Measurements from ENCODE around the gene PHAF1. TPM values are rescaled to one million over a fixed set of nuclear protein-coding genes. Genes with fewer than 3 reads are reported as not detected.

Gene PHAF1
- total RNA-seq, 1 experiment from 2014 or later = 34.4 TPM

GRCh38 chr16:67088551-67088950, 21.2 kb upstream of the PHAF1 start:
- ChIA-PET POLR2A (no interaction called here), CTCF (no interaction called here)
- Histone ChIP-seq H3K9me3 (no peaks in the 10 kb centered on the region), H3K27me3 (replicated peaks; ENCODE audit: control insufficient read depth, insufficient read depth, low read length) (no peaks in the 10 kb centered on the region), H3K36me3 (ENCODE audit: control insufficient read depth, insufficient read depth, low read length) (peaks cover 2% of the 10 kb centered on the region; the same call in 1 of the 2 replicates), H3K4me1 (peaks cover 5% of the 10 kb centered on the region; the same call in 1 of the 2 replicates), H3K4me3 (ENCODE audit: low read depth, low read length) (no peak overlapping the region)
- BruUV-seq (replicated peaks) = no TSS peak
- peaks cover 30% of the 10 kb centered on the region for H3K36me3 Mint-ChIP-seq (ENCODE audit: insufficient read depth, unreplicated experiment)
- no peak overlapping the region for H3K27ac Mint-ChIP-seq (ENCODE audit: unreplicated experiment)
- no peak for DNase-seq
- H3K9me3 Mint-ChIP-seq (ENCODE audit: unreplicated experiment) = no peaks in the 10 kb centered on the region
- H3K27me3 Mint-ChIP-seq (ENCODE audit: insufficient read depth, unreplicated experiment) = no peaks in the 10 kb centered on the region
- TF ChIP-seq CTCF (IDR thresholded peaks at IDR 0.05; ENCODE audit: insufficient read depth in 1 of 2, low read depth in 1 of 2, low read length in 1 of 2, severe bottlenecking in 1 of 2, unreplicated experiment in 1 of 2) = no peak
- H3K4me3 Mint-ChIP-seq (ENCODE audit: unreplicated experiment) = no peak overlapping the region
- intact Hi-C loops (cut with micrococcal nuclease; ENCODE audit: unreplicated experiment) = no loop called here
- H3K4me1 Mint-ChIP-seq (ENCODE audit: low read depth, unreplicated experiment) = no peaks in the 10 kb centered on the region

GRCh38 chr16:67089101-67089500, 20.6 kb upstream of the PHAF1 start:
- DNase-seq = no peak
- Mint-ChIP-seq H3K27me3 (ENCODE audit: insufficient read depth, unreplicated experiment) (no peaks in the 10 kb centered on the region), H3K4me3 (ENCODE audit: unreplicated experiment) (no peak overlapping the region), H3K27ac (ENCODE audit: unreplicated experiment) (no peak overlapping the region), H3K4me1 (ENCODE audit: low read depth, unreplicated experiment) (no peaks in the 10 kb centered on the region), H3K9me3 (ENCODE audit: unreplicated experiment) (no peaks in the 10 kb centered on the region), H3K36me3 (ENCODE audit: insufficient read depth, unreplicated experiment) (peaks cover 31% of the 10 kb centered on the region)
- intact Hi-C loops (cut with micrococcal nuclease; ENCODE audit: unreplicated experiment) = no loop called here
- H3K4me1 ChIP-seq = peaks cover 5% of the 10 kb centered on the region; the same call in 1 of the 2 replicates
- no peaks in the 10 kb centered on the region for H3K9me3 ChIP-seq
- POLR2A ChIA-PET = no interaction called here
- H3K36me3 ChIP-seq (ENCODE audit: control insufficient read depth, insufficient read depth, low read length) = peaks cover 2% of the 10 kb centered on the region; the same call in 1 of the 2 replicates
- H3K27me3 ChIP-seq (replicated peaks; ENCODE audit: control insufficient read depth, insufficient read depth, low read length) = no peaks in the 10 kb centered on the region
- BruUV-seq (replicated peaks) = no TSS peak
- CTCF ChIA-PET = no interaction called here
- TF ChIP-seq CTCF (IDR thresholded peaks at IDR 0.05; ENCODE audit: insufficient read depth in 1 of 2, low read depth in 1 of 2, low read length in 1 of 2, severe bottlenecking in 1 of 2, unreplicated experiment in 1 of 2) = no peak
- H3K4me3 ChIP-seq (ENCODE audit: low read depth, low read length) = no peak overlapping the region

DNA sequence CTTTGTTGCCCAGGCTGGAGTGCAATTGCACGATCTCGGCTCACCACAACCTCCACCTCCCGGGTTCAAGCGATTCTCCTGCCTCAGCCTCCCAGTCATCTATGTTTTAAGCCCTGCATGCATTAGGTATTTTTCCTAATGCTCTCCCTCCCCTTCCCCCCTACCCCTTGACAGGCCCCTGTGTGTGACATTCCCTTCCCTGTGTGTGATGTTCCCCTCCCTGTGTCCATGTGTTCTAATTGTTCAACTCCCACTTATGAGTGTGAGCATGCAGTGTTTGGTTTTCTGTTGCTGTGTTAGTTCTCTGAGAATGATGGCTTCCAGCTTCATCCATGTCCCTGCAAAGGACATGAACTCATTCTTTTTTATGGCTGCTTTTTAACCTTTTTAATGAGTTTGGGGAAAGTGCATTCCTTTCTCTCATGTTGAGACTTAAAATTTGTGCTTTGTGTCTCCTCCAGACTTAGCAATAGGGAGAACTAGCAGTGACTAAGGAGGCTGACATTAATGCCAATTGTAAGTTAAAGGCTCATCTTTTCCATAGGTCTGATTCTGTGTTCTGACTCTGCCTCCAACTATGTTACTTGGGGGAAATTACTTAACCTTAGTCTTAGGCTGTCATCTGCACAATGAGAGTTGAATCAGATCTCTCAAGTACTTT, 17.7 kb upstream of the PHAF1 start:
- Histone ChIP-seq H3K4me1 (peaks cover 5% of the 10 kb centered on the region; the same call in 1 of the 2 replicates), H3K9me3 (no peaks in the 10 kb centered on the region), H3K36me3 (ENCODE audit: control insufficient read depth, insufficient read depth, low read length) (no peaks in the 10 kb centered on the region; the same call in 1 of the 2 replicates), H3K4me3 (ENCODE audit: low read depth, low read length) (no peak overlapping the region), H3K27me3 (replicated peaks; ENCODE audit: control insufficient read depth, insufficient read depth, low read length) (no peaks in the 10 kb centered on the region)
- Mint-ChIP-seq H3K27ac (ENCODE audit: unreplicated experiment) (no peak overlapping the region), H3K4me1 (ENCODE audit: low read depth, unreplicated experiment) (no peaks in the 10 kb centered on the region), H3K4me3 (ENCODE audit: unreplicated experiment) (no peak overlapping the region), H3K27me3 (ENCODE audit: insufficient read depth, unreplicated experiment) (no peaks in the 10 kb centered on the region), H3K36me3 (ENCODE audit: insufficient read depth, unreplicated experiment) (peaks cover 33% of the 10 kb centered on the region), H3K9me3 (ENCODE audit: unreplicated experiment) (no peaks in the 10 kb centered on the region)
- intact Hi-C loops (cut with micrococcal nuclease; ENCODE audit: unreplicated experiment) = no loop called here
- no peak for DNase-seq
- no peak for TF ChIP-seq CTCF (IDR thresholded peaks at IDR 0.05; ENCODE audit: insufficient read depth in 1 of 2, low read depth in 1 of 2, low read length in 1 of 2, severe bottlenecking in 1 of 2, unreplicated experiment in 1 of 2)
- CTCF ChIA-PET = interaction anchor here (0.6 kb wide), 1 partner anchor 9 kb away, joined by 3 read pairs; no protein-coding TSS in a partner anchor
- no TSS peak for BruUV-seq (replicated peaks)
- POLR2A ChIA-PET = no interaction called here

Data from Caco-2 (cell line).